HepG2 (cell line): ENCODE data around the gene ATRNL1. TPM values are rescaled to one million over a fixed set of nuclear protein-coding genes. Genes with fewer than 3 reads are reported as not detected.

Experiments used
- ATAC-seq: fragments of 200-7000 bp; cut with Tn5 transposase; 3 replicates; pipeline ENCODE4 v1.9.1; 2020; ENCODE audit warnings: mild to moderate bottlenecking, moderate library complexity
- BruUV-seq: library from RNA; stranded (reverse); fragments of 400-500 nt; replicated peaks from 2 replicates; lab custom pipeline; 2021; lab: Mats Ljungman, UMichigan
- CTCF ChIA-PET: fragments of 300-600 bp; formaldehyde crosslinking; extraction: SDS; loops from one replicate; lab custom pipeline; 2021; ENCODE audit warnings: low total read pairs, inconsistent platforms, low intra/inter-chr PET ratio; lab: Yijun Ruan, JAX
- POLR2A ChIA-PET: fragments of 350-600 bp; sonication (Branson Sonifier 250); formaldehyde crosslinking; loops from one replicate; lab custom pipeline; 2020; ENCODE audit warnings: antibody characterized with exemption, inconsistent platforms; lab: Yijun Ruan, JAX
- DNase-seq: peaks from one replicate; pipeline ENCODE4 v3.0.0-alpha.2; 2015; ENCODE audit warnings: low spot score
- FAIRE-seq: peaks from 3 replicates; lab custom pipeline; 2011; peaks lifted over from hg19 to GRCh38; lab: Jason Lieb, UNC
- H2AFZ ChIP-seq: one replicate; pipeline ENCODE4 v1.6.1; 2011; ENCODE audit warnings: low read length, inconsistent platforms
- H3K27ac ChIP-seq: fragments of 300-600 bp; 3 replicates; pipeline ENCODE4 v1.8.0; 2011; ENCODE audit warnings: mixed run types, mild to moderate bottlenecking, mixed read lengths, low read length, inconsistent platforms; ENCODE audit not compliant: insufficient read depth; ENCODE audit errors: extremely low read length
- H3K27me3 ChIP-seq, 2 experiments: fragments of 200-600 bp in 1 of 2; 2 replicates in 1 of 2; 3 replicates in 1 of 2; pipeline versions ENCODE4 v1.6.0 to v1.8.0; 2011; ENCODE audit warnings: low read length in 2 of 2, mild to moderate bottlenecking in 2 of 2, moderate library complexity in 2 of 2, inconsistent platforms in 1 of 2; ENCODE audit not compliant: insufficient read depth in 2 of 2, control insufficient read depth in 1 of 2
- H3K36me3 ChIP-seq, 2 experiments: fragments of 200-600 bp in 1 of 2; replicated peaks in 1 of 2; 2 replicates in 1 of 2; 3 replicates in 1 of 2; pipeline versions ENCODE4 v1.5.1 to v1.8.0; 2011; ENCODE audit warnings: low read length in 2 of 2, inconsistent platforms in 1 of 2; ENCODE audit not compliant: insufficient read depth in 2 of 2, control insufficient read depth in 1 of 2
- H3K4me1 ChIP-seq: 2 replicates; pipeline ENCODE4 v1.5.1; 2012; ENCODE audit warnings: low read length, inconsistent platforms; ENCODE audit not compliant: insufficient read depth
- H3K4me2 ChIP-seq: 2 replicates; pipeline ENCODE4 v1.6.0; 2011; ENCODE audit warnings: low read depth, low read length, inconsistent platforms
- H3K4me3 ChIP-seq, 3 experiments: fragments of 200-600 bp in 1 of 3; sonication (generic), shearing (Covaris generic) in 1 of 3; replicated peaks in 1 of 3; 2 replicates each; pipeline ENCODE4 v1.5.1; 2011 to 2016; ENCODE audit warnings: low read length in 3 of 3, inconsistent platforms in 2 of 3, low read depth in 2 of 3, mild to moderate bottlenecking in 2 of 3, control low read depth in 1 of 3, mixed read lengths in 1 of 3; ENCODE audit not compliant: insufficient read depth in 1 of 3
- H3K79me2 ChIP-seq: one replicate; pipeline ENCODE4 v1.6.1; 2011; ENCODE audit warnings: low read length, inconsistent platforms; ENCODE audit not compliant: insufficient read depth
- H3K9ac ChIP-seq: 2 replicates; pipeline ENCODE4 v1.6.0; 2011; ENCODE audit warnings: mild to moderate bottlenecking, low read depth, low read length, inconsistent platforms; ENCODE audit not compliant: insufficient read depth
- H3K9me3 ChIP-seq: 2 replicates; pipeline ENCODE4 v1.5.1; 2012; ENCODE audit warnings: mild to moderate bottlenecking, low read length
- H4K20me1 ChIP-seq: 2 replicates; pipeline ENCODE4 v1.6.0; 2011; ENCODE audit warnings: inconsistent platforms, mild to moderate bottlenecking, low read length, moderate library complexity; ENCODE audit not compliant: insufficient read depth
- ARHGAP35 ChIP-seq: sonication (generic); formaldehyde crosslinking; IDR thresholded peaks from 2 replicates; pipeline ENCODE4 v1.9.0; 2022; ENCODE audit warnings: mild to moderate bottlenecking, inconsistent platforms, moderate library complexity, missing genetic modification reagents, borderline replicate concordance
- CERS6 ChIP-seq: sonication (generic); formaldehyde crosslinking; IDR thresholded peaks from 2 replicates; pipeline ENCODE4 v1.5.0; 2020; ENCODE audit warnings: missing genetic modification reagents
- ELK4 ChIP-seq: sonication (generic); formaldehyde crosslinking; IDR thresholded peaks from 2 replicates; pipeline ENCODE4 v1.9.0; 2021; ENCODE audit warnings: missing genetic modification reagents, borderline replicate concordance
- GRHL1 ChIP-seq: sonication (generic); formaldehyde crosslinking; conservative IDR thresholded peaks from 2 replicates; pipeline ENCODE4 v1.8.0; 2022; ENCODE audit warnings: missing genetic modification reagents
- PAF1 ChIP-seq: IDR thresholded peaks from 2 replicates; pipeline ENCODE4 v1.6.1; 2016; ENCODE audit warnings: missing genetic modification reagents, missing compliant biosample characterization
- POLR2AphosphoS2 ChIP-seq: IDR thresholded peaks from 2 replicates; pipeline ENCODE4 v1.6.1; 2011; ENCODE audit warnings: low read depth, low read length, improper control_type of control experiment
- ZFY ChIP-seq: sonication (generic); formaldehyde crosslinking; IDR thresholded peaks from 2 replicates; pipeline ENCODE4 v1.4.0; 2020; ENCODE audit warnings: missing genetic modification reagents
- ZHX1 ChIP-seq: sonication (generic); formaldehyde crosslinking; IDR thresholded peaks from 2 replicates; pipeline ENCODE4 v1.8.1; 2022; ENCODE audit warnings: low read depth, mild to moderate bottlenecking, missing genetic modification reagents
- ZMAT3 ChIP-seq: sonication (generic); formaldehyde crosslinking; conservative IDR thresholded peaks from 2 replicates; pipeline ENCODE4 v1.7.0; 2021; ENCODE audit warnings: missing genetic modification reagents
- ZNF282 ChIP-seq: fragments of 450-650 bp; IDR thresholded peaks from 2 replicates; pipeline ENCODE4 v1.6.1; 2018; ENCODE audit not compliant: partially characterized antibody
- ZNF383 ChIP-seq: sonication (generic); formaldehyde crosslinking; IDR thresholded peaks from 2 replicates; pipeline ENCODE4 v1.4.0; 2020; ENCODE audit warnings: missing genetic modification reagents, mild to moderate bottlenecking, borderline replicate concordance
- ZNF460 ChIP-seq: sonication (generic); formaldehyde crosslinking; IDR thresholded peaks from 2 replicates; pipeline ENCODE4 v1.5.1; 2020; ENCODE audit warnings: missing genetic modification reagents, mild to moderate bottlenecking, borderline replicate concordance
- ZNF562 ChIP-seq: sonication (generic); formaldehyde crosslinking; IDR thresholded peaks from 2 replicates; pipeline ENCODE4 v1.8.0; 2022; ENCODE audit warnings: missing genetic modification reagents, borderline replicate concordance
- ZNF691 ChIP-seq: sonication (generic); formaldehyde crosslinking; IDR thresholded peaks from 2 replicates; pipeline ENCODE4 v1.4.0; 2020; ENCODE audit warnings: missing genetic modification reagents, low read depth, mild to moderate bottlenecking, borderline replicate concordance
- ZNF703 ChIP-seq: sonication (generic); formaldehyde crosslinking; IDR thresholded peaks from 2 replicates; pipeline ENCODE4 v1.5.1; 2020; ENCODE audit warnings: missing genetic modification reagents, mild to moderate bottlenecking, moderate library complexity, borderline replicate concordance
- ZNF879 ChIP-seq: sonication (generic); formaldehyde crosslinking; IDR thresholded peaks from 2 replicates; pipeline ENCODE4 v1.8.1; 2023; ENCODE audit warnings: missing genetic modification reagents
- WGBS: methylation state at CpG from one replicate; pipeline ENCODE4 v1.1.6; 2017; ENCODE audit warnings: low lambda C conversion rate; 5-methylcytosine and 5-hydroxymethylcytosine counted together
- in situ Hi-C: cut with HindIII; loops from 2 replicates; pipeline ENCODE4 v1.10.0; 2017; ENCODE audit warnings: low pct_unique_long_range_greater_than_20kb; ENCODE audit not compliant: extremely low pct_ligation_motif_present
- intact Hi-C: fragments of 100-400 bp; cut with micrococcal nuclease; formaldehyde crosslinking; loops from one replicate; pipeline ENCODE4 v1.10.0; 2022; ENCODE audit not compliant: unreplicated experiment
- polyA plus RNA-seq, 8 experiments: library from polyadenylated mRNA; depleted of rRNA in 3 of 8; stranded (reverse) in 7 of 8; unstranded in 1 of 8; fragments of >200 nt; fragmentation: Illumina TruSeq in 4 of 8; extraction: Trizol in 4 of 8; gene quantifications; 2 replicates each; pipeline versions ENCODE4 v1.2.1 to v1.2.3, GENCODE V29; 2011 to 2016; ENCODE audit warnings: low read depth in 4 of 8, missing spikeins in 1 of 8, mixed read lengths in 1 of 8; ENCODE audit not compliant: insufficient read depth in 1 of 8
- total RNA-seq, 5 experiments: library from RNA; depleted of rRNA; stranded (reverse); fragments of >200 nt; fragmentation: Illumina TruSeq; extraction: Trizol; gene quantifications; 2 replicates each; pipeline ENCODE4 v1.2.3, GENCODE V29; 2016; ENCODE audit warnings: low read depth in 1 of 5

Gene ATRNL1
- total and polyA plus RNA-seq, 2 of the 13 experiments (the other 11 are each of a cell fraction or from before 2014, with no cell fraction given) = 0.04 TPM; not detected in 1

GRCh38 chr10:115866691-115867090 is 773.5 kb downstream of the ATRNL1 start:
- in situ Hi-C loops = no loop called here
- Histone ChIP-seq H3K27me3 (no peaks in the 10 kb centered on the region), H2AFZ (no peak overlapping the region), H3K4me3 (no peak overlapping the region), H4K20me1 (no peaks in the 10 kb centered on the region), H3K79me2 (no peaks in the 10 kb centered on the region), H3K36me3 (no peaks in the 10 kb centered on the region)
- 43% methylated on average over 4 of the region's 4 CpGs for WGBS
- DNase-seq = no peak
- intact Hi-C loops = no loop called here
- ATAC-seq = no peak
- no peak for FAIRE-seq
- TF ChIP-seq ZNF879 (CRISPR knock-in tag) (no peak), ZNF460 (CRISPR knock-in tag) (no peak), ZNF282 (no peak), PAF1 (no peak), ZFY (no peak), ZNF691 (CRISPR knock-in tag) (no peak), ZNF383 (CRISPR knock-in tag) (no peak), ZNF562 (no peak), CERS6 (no peak), ZNF703 (CRISPR knock-in tag) (no peak), POLR2AphosphoS2 (no peak), GRHL1 (CRISPR knock-in tag) (no peak), ELK4 (no peak), ARHGAP35 (CRISPR knock-in tag) (no peak), ZHX1 (CRISPR knock-in tag) (no peak), ZMAT3 (CRISPR knock-in tag) (no peak)
- TF ChIP-seq, all 625 proteins: peak for 0
- H3K9me3 ChIP-seq = no peaks in the 10 kb centered on the region
- no peak overlapping the region for H3K27ac ChIP-seq
- no peaks in the 10 kb centered on the region for H3K4me1 ChIP-seq
- H3K9ac ChIP-seq = no peak overlapping the region
- CTCF ChIA-PET = no interaction called here
- H3K4me2 ChIP-seq = no peak overlapping the region
- no TSS peak for BruUV-seq
- POLR2A ChIA-PET = no interaction called here
